AG04449 (cell line): ENCODE data around the gene ARL15.
"Not testable (repeated sequence)": the region's sequence is repeated elsewhere in the genome, so short reads cannot be mapped to it uniquely, and the experiment has no call there.

Experiments
- CTCF ChIA-PET: fragments of 350-600 bp; formaldehyde crosslinking; extraction: SDS; loops from one replicate; lab custom pipeline; 2021; ENCODE audit warnings: antibody characterized with exemption; lab: Yijun Ruan, JAX
- POLR2A ChIA-PET: fragments of 400-600, 350-600 bp; formaldehyde crosslinking; extraction: SDS; loops from one replicate; lab custom pipeline; 2020; ENCODE audit warnings: antibody characterized with exemption, inconsistent platforms; lab: Yijun Ruan, JAX
- DNase-seq: peaks from one replicate; pipeline ENCODE4 v3.0.0-alpha.2; 2010; ENCODE audit warnings: low read depth, low spot score
- H3K4me3 ChIP-seq: 2 replicates; pipeline ENCODE4 v1.5.1; 2011; ENCODE audit warnings: low read depth, mild to moderate bottlenecking, control low read depth, low read length
- TF ChIP-seq, protein P1 (sequence below): IDR thresholded peaks from one replicate; pipeline ENCODE4 v1.5.1; 2011; ENCODE audit warnings: mild to moderate bottlenecking, moderate library complexity, low read length, control low read depth, inconsistent platforms; ENCODE audit not compliant: insufficient read depth; ENCODE audit errors: missing control alignments

The ARL15 gene

DNA sequence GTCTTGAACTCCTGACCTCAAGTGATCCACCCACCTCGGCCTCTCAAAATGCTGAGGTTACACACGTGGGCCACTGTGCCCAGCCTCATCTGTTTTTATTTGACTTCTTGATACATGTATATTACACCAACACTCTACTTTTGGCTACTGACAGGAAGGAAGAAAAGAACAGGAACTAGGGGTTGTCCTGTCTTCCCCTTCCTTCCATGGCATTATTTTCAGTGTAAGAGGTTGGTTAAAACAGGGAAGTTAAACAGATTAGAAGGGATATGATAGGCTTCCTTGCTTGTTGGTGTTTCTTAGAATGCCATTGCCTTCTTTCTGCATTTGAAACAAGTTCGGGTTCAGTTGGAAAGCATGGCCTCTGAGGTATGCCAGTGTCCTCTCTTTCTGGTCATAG is 437.1 kb downstream of the ARL15 start:
- ChIA-PET POLR2A (no interaction called here), CTCF (no interaction called here)
- DNase-seq = no peak
- no peak overlapping the region for H3K4me3 ChIP-seq
- TF ChIP-seq, protein P1, sequence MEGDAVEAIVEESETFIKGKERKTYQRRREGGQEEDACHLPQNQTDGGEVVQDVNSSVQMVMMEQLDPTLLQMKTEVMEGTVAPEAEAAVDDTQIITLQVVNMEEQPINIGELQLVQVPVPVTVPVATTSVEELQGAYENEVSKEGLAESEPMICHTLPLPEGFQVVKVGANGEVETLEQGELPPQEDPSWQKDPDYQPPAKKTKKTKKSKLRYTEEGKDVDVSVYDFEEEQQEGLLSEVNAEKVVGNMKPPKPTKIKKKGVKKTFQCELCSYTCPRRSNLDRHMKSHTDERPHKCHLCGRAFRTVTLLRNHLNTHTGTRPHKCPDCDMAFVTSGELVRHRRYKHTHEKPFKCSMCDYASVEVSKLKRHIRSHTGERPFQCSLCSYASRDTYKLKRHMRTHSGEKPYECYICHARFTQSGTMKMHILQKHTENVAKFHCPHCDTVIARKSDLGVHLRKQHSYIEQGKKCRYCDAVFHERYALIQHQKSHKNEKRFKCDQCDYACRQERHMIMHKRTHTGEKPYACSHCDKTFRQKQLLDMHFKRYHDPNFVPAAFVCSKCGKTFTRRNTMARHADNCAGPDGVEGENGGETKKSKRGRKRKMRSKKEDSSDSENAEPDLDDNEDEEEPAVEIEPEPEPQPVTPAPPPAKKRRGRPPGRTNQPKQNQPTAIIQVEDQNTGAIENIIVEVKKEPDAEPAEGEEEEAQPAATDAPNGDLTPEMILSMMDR = no peak

DNA sequence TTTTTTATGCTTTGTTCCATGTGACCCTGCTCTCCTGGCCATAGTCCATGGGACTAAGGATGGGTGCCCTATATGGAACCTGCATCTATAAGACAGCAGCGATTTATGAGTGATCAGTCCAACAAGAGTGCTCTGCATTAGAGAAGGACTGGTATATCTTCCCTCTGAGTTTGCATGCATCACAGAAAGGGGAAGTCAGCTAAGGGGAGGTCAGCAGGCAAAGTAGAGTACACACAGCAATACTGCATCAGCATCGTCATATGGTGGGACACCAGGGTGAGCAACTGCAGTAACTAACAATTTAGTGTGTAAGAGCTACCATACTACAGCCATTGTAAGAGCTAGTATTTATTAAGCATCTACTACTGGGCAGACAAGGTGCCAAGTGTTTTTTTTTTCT is 438.6 kb downstream of the ARL15 start:
- no peak for DNase-seq
- TF ChIP-seq, protein P1 = no peak
- ChIA-PET CTCF (no interaction called here), POLR2A (no interaction called here)
- H3K4me3 ChIP-seq = no peak overlapping the region

DNA sequence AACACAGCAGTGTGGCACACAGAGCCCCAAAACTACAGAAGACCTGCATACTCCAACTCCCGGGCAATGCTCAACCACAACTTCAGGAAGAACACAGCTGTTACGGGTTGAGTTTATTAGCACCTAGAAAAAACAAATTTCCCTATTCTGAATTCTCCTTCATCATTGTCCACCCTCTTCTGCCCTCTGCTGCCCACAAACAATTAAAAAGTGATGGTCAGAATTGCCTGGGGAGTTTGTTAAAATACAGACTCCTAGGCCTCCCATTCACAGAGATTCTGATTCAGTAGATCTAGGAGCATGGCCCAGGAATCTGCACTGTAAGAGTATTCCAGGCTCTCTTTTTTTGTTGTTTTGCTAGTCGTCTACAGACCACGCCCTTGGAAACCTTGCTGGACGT is 439.3 kb downstream of the ARL15 start:
- ChIA-PET POLR2A (no interaction called here), CTCF (no interaction called here)
- TF ChIP-seq, protein P1 = no peak
- no peak for DNase-seq
- H3K4me3 ChIP-seq = no peak overlapping the region

DNA sequence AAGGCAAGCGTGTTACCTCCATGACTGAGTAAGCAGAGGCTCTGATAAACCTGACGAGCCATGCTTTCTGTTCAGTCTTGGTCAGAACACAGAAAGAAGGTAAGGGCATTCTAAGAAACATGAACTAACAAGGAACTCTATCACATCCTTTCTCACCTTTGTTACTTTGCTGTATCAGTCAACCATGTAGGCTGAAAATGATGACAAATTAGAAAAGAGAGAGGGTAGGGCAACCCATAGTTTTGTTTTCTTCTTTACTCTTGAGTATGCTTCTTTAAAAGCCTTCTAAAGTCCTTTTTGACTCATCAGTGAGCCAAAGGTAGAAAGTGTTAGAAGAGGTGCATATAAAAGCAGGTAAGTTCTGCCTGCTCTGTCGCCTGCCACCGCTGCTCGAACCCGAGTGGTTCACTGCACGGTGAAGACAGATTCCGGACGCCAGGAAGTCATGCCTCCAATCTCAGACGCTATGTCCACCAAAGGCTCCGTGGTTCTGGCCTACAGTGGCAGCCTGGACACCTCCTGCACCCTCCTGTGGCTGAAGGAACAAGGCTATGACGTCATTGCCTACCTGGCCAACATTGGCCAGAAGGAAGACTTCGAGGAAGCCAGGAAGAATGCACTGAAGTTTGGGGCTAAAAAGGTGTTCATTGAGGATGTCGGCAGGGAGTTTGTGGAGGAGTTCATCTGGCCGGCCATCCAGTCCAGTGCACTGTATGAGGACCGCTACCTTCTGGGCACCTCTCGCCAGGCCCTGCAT is 451.5 kb downstream of the ARL15 start:
- POLR2A ChIA-PET = no interaction called here
- CTCF ChIA-PET = no interaction called here
- TF ChIP-seq, protein P1 = no peak
- H3K4me3 ChIP-seq = no peak overlapping the region
- DNase-seq = no peak

DNA sequence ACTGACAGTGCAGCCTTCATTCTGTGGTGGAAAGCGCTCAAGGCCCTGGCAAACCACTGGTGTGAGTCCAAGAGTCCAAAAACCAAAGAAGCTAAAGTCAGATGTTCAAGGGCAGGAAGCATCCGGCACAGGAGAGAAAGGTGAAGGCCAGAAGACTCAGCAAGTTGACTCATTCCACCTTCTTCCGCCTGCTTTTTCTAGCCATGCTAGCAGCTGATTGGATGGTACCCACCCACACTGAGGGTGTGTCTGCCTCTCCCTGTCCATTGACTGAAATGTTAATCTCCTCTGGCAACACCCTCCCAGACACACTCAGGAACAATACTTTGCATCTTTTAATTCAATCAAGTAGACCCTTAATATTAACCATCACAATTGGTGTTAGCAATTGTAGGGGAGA is 453.9 kb downstream of the ARL15 start:
- ChIA-PET CTCF (no interaction called here), POLR2A (interaction anchor here (0.6 kb wide), 1 partner anchor 326 kb away, joined by 3 read pairs; no protein-coding TSS in a partner anchor)
- H3K4me3 ChIP-seq = no peak overlapping the region
- TF ChIP-seq, protein P1 = no peak
- no peak for DNase-seq

DNA sequence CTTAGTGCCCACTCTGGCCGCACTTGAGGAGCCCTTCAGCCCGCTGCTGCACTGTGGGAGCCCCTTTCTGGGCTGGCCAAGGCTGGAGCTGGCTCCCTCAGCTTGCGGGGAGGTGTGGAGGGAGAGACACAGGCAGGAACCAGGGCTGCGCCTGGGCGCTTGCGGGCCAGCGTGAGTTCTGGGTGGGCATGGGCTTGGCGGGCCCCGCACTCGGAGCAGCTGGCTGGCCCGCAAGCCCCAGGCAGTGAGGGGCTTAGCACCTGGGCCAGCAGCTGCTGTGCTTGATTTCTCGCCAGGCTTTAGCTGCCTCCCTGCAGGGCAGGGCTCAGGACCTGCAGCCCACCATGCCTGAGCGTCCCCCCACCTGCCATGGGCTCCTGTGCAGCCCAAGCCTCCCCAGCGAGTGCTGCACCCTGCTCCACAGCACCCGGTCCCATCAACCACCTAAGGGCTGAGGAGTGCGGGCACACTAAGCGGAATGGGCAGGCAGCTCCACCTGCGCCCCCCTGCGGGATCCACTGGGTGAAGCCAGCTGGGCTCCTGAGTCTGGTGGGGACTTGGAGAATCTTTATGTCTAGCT is 473.4 kb downstream of the ARL15 start:
- CTCF ChIA-PET, H3K4me3 ChIP-seq, POLR2A ChIA-PET, DNase-seq: not testable (repeated sequence)

DNA sequence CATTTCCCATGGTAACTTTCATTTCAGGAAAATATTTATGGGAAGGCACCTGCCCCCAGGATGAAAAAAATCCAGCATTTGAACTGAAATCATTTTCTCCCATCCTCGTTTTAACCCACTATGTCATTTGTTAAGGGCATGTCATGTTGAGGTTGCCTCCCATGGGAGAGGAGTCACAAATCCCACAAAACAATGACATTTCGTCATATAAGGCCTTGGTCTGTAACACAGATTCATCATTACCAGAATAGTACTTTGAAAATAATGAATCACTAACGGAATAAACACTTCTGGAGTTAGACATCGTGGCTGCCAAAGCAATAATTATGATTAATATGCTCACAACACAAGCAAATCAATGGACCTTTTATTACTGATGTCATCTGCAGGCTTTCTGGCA is 475.9 kb downstream of the ARL15 start:
- TF ChIP-seq, protein P1 = no peak
- no peak for DNase-seq
- CTCF ChIA-PET = no interaction called here
- H3K4me3 ChIP-seq = no peak overlapping the region
- POLR2A ChIA-PET = no interaction called here
